Psoas muscle (tissue), 8 donors: ENCODE data around the gene ZNF737. TPM values are rescaled to one million over a fixed set of nuclear protein-coding genes. Genes with fewer than 3 reads are reported as not detected.
"Not testable (repeated sequence)": the region's sequence is repeated elsewhere in the genome, so short reads cannot be mapped to it uniquely, and the experiment has no call there.

Experiments used
- ATAC-seq, 4 donors: fragments of 200-7000 bp; cut with Tn5 transposase; one replicate each; pipeline ENCODE4 v1.9.1; 2020; ENCODE audit warnings: moderate library complexity in 3 of 4, mild to moderate bottlenecking in 2 of 4
- DNase-seq, 2 donors: peaks; one replicate each; pipeline ENCODE4 v3.0.0-alpha.2; 2020
- H3K27ac ChIP-seq: fragments of 200-600 bp; one replicate; pipeline ENCODE4 v1.8.0; 2022
- H3K27me3 ChIP-seq, 3 donors: fragments of 200-600 bp in 1 of 3; one replicate each; pipeline versions ENCODE4 v1.6.1 to v1.8.0; 2013 to 2022; ENCODE audit warnings: low read length in 2 of 3, mild to moderate bottlenecking in 2 of 3, moderate library complexity in 1 of 3; ENCODE audit not compliant: insufficient read depth in 3 of 3
- H3K36me3 ChIP-seq, 2 donors: fragments of 200-600 bp in 1 of 2; one replicate each; pipeline versions ENCODE4 v1.6.1 to v1.8.0; 2013 to 2022; ENCODE audit warnings: low read depth in 1 of 2, mild to moderate bottlenecking in 1 of 2, moderate library complexity in 1 of 2; ENCODE audit not compliant: insufficient read depth in 1 of 2
- H3K4me1 ChIP-seq: fragments of 200-600 bp; one replicate; pipeline ENCODE4 v1.8.0; 2022
- H3K4me3 ChIP-seq: fragments of 200-600 bp; one replicate; pipeline ENCODE4 v1.8.0; 2022; ENCODE audit warnings: mild to moderate bottlenecking
- H3K9me3 ChIP-seq: fragments of 200-600 bp; one replicate; pipeline ENCODE4 v1.8.0; 2022
- WGBS, 3 donors: extraction: QIAGEN DNeasy Blood & Tissue Kit; methylation state at CpG; one replicate each; pipeline versions ENCODE4 v1.1.6 to v1.1.7; 2013; 5-methylcytosine and 5-hydroxymethylcytosine counted together
- intact Hi-C, 2 donors: fragments of 100-400 bp; cut with DNase I; formaldehyde crosslinking; loops; one replicate each; pipeline versions ENCODE4 v1.11.0 to v1.14.2; 2022
- polyA plus RNA-seq, 3 donors: library from polyadenylated mRNA; stranded (reverse); fragments of 200-250 nt; gene quantifications; one replicate each; pipeline ENCODE4 v1.2.3, GENCODE V29; 2013
- total RNA-seq, 4 donors: library from RNA; stranded (reverse); fragmentation: NEBNext Ultra II Directional in 2 of 4; extraction: Animal tissue kit (Norgen Biotek cat#: 25700) in 2 of 4; gene quantifications; one replicate each; pipeline versions ENCODE4 v1.2.1 to v1.2.4, GENCODE V29; 2021 to 2023
- TF ChIP-seq, protein P1 (sequence below): fragments of 200-600 bp; IDR thresholded peaks from one replicate; pipeline ENCODE4 v1.8.0; 2022; ENCODE audit warnings: antibody characterized with exemption
- donor health status: healthy with polysubstance abuse.
- donor health status: DM: no; HTN: no; CAD: no; lungs with moderate emphysema.
- donor health status: Bipolar disorder and iron deficiency.
- donor health status: healthy.
- donor health status: DM: yes; HTN: yes; CAD: no.
- donor health status: DM: no; HTN: no; CAD: no.
- donor health status: DM: no; HTN: no; CAD: no.
- donor health status: DM: yes; HTN: yes; CAD: no.

ZNF737 gene
- total and polyA plus RNA-seq, 7 donors = 0.45 to 4.4 (median 2.3) TPM

DNA sequence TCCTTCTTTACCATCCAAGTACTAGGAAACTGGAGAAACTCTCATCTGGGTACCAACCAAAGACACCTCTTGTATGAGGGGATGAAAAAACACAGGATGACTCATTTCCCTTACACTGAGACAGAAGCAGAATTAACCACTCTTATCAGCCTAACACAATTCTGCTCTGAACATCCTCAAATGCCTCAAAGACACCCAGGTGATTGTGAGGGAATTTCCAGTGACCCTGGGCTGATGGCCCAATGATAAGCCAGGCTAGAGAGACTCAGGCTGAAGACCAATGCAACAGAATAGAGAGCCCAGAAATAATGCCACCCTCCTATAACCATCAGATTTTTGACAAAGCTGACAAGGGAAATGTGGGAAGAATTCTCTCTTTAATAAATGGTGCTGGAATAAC, 7.0 kb downstream of the ZNF737 start:
- ATAC-seq (no peak), DNase-seq (no peak)
- H3K4me1 ChIP-seq = no peaks in the 10 kb centered on the region
- TF ChIP-seq, protein P1, sequence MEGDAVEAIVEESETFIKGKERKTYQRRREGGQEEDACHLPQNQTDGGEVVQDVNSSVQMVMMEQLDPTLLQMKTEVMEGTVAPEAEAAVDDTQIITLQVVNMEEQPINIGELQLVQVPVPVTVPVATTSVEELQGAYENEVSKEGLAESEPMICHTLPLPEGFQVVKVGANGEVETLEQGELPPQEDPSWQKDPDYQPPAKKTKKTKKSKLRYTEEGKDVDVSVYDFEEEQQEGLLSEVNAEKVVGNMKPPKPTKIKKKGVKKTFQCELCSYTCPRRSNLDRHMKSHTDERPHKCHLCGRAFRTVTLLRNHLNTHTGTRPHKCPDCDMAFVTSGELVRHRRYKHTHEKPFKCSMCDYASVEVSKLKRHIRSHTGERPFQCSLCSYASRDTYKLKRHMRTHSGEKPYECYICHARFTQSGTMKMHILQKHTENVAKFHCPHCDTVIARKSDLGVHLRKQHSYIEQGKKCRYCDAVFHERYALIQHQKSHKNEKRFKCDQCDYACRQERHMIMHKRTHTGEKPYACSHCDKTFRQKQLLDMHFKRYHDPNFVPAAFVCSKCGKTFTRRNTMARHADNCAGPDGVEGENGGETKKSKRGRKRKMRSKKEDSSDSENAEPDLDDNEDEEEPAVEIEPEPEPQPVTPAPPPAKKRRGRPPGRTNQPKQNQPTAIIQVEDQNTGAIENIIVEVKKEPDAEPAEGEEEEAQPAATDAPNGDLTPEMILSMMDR = no peak
- H3K27me3 ChIP-seq = no peaks in the 10 kb centered on the region
- H3K4me3 ChIP-seq = no peak overlapping the region
- H3K36me3 ChIP-seq = peaks cover 0 to 5% of the 10 kb centered on the region in 2 donors
- H3K9me3 ChIP-seq = peaks cover 51% of the 10 kb centered on the region
- H3K27ac ChIP-seq = no peak overlapping the region
- intact Hi-C loops = no loop called here

DNA sequence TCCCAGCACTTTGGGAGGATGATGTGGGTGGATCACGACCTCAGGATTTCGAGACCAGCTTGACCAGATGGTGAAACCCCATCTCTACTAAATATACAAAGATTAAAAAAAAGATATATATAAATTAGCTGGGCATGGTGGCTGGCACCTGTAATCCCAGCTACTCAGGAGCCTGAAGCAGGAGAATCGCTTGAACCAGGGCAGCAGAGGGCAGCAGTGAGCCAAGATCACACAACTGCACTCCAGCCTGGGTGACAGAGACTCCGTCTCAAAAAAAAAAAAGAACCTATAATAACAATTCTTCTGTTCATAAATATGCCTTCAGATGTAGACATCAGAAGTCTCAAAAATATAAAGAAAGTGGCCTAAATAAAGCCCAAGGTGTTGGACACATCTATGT, 7.6 kb downstream of the ZNF737 start:
- H3K27me3 ChIP-seq = no peaks in the 10 kb centered on the region
- intact Hi-C loops = no loop called here
- no peaks in the 10 kb centered on the region for H3K4me1 ChIP-seq
- H3K9me3 ChIP-seq = peaks cover 56% of the 10 kb centered on the region
- ATAC-seq = no peak
- H3K27ac ChIP-seq = no peak overlapping the region
- WGBS, 3 donors = 53 to 66% (median 61%) methylated on average over 4 of the region's 4 CpGs
- H3K4me3 ChIP-seq = no peak overlapping the region
- H3K36me3 ChIP-seq = peaks cover 0 to 10% of the 10 kb centered on the region in 2 donors
- TF ChIP-seq, protein P1 = no peak
- no peak for DNase-seq

DNA sequence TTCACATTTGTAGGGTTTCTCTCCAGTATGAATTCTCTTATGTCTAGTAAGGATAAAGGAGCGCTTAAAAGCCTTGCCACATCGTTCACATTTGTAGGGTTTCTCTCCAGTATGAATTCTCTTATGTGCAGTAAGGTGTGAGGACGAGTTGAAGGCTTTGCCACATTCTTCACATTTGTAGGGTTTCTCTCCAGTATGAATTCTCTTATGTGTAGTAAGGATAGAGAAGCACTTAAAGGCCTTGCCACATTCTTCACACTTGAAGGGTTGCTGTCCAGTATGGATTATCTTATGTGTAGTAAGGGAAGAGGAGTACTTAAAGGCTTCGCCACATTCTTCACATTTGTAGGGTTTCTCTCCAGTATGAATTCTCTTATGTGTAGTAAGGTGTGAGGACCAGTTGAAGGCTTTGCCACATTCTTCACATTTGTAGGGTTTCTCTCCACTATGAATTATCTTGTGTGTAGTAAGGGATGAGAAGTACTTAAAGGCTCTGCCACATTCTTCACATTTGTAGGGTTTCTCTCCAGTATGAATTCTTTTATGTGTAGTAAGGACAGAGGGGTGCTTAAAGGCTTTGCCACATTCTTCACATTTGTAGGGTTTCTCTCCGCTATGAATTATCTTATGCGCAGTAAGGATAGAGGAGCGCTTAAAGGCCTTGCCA, 20.8 kb downstream of the ZNF737 start:
- H3K4me3 ChIP-seq, intact Hi-C loops, H3K4me1 ChIP-seq, H3K27me3 ChIP-seq, DNase-seq, ATAC-seq, H3K27ac ChIP-seq: not testable (repeated sequence)
- peaks cover 7 to 45% of the 10 kb centered on the region in 2 donors for H3K36me3 ChIP-seq
- peaks cover 99% of the 10 kb centered on the region for H3K9me3 ChIP-seq
- WGBS, 3 donors = 96 to 99% (median 97%) methylated on average over 7 of the region's 7 CpGs

DNA sequence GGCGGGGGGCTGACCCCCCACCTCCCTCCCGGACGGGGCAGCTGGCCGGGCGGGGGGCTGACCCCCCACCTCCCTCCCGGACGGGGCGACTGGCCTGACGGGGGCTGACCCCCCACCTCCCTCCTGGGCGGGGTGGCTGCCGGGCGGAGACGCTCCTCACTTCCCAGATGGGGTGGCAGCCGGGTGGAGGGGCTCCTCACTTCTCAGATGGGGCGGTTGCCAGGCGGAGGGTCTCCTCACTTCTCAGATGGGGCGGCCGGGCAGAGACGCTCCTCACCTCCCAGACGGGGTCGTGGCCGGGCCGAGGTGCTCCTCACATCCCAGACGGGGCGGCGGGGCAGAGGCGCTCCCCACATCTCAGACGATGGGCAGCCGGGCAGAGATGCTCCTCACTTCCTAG, 35.3 kb downstream of the ZNF737 start:
- H3K36me3 ChIP-seq, ATAC-seq, DNase-seq, H3K27ac ChIP-seq, H3K27me3 ChIP-seq, H3K4me1 ChIP-seq, intact Hi-C loops, H3K4me3 ChIP-seq: not testable (repeated sequence)
- WGBS, 3 donors = 89 to 99% (median 96%) methylated on average over 10 to 24 of the region's 29 CpGs
- H3K9me3 ChIP-seq = peaks cover 46% of the 10 kb centered on the region

DNA sequence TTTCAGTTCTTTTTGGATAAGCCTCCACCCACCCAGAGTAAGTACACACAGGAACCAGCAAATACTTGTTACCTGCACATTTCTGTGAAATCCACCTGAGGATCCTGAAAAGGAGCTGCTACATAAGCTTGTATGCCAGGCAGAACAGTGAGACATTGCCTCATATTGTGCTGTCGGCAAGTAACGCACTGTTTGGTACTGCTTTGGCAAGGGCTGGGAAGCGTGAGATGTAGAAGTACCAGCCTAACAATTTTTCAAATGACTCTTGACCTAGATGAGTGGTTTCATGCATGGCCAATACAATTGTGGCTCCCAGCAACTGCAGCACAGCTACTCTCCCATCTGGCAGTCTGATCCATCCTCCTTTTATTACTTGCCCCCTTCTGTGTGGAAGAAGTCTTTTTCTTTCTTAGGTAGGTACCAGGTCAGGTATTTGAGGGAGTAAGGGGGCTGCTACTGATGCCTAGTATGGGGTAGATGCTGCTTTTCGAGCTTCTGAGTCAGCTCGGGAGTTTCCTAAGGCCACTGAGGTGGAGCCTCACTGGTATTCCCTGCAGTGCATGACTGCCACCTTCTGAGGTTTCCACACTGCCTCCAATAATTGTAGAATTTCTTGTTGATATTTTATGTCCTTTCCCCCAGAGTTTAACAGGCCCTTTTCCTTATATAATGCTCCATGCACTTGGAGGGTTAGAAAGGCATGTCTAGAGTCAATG, 52.2 kb downstream of the ZNF737 start:
- no peak for DNase-seq
- Histone ChIP-seq H3K27me3 (no peaks in the 10 kb centered on the region), H3K4me1 (no peaks in the 10 kb centered on the region), H3K36me3 (no peaks in the 10 kb centered on the region), H3K9me3 (peaks cover 12% of the 10 kb centered on the region), H3K4me3 (no peak overlapping the region), H3K27ac (no peak overlapping the region)
- no peak for ATAC-seq
- 72 to 73% (median 73%) methylated on average over 5 of the region's 5 CpGs for WGBS, 3 donors
- TF ChIP-seq, protein P1 = no peak
- intact Hi-C loops = no loop called here
